Islet of Langerhans (tissue), 1 donor: ENCODE results near the gene AHCYL1.

ENCODE experiments used
- FAIRE-seq: peaks from one replicate; lab custom pipeline; 2011; peaks lifted over from hg19 to GRCh38; lab: Jason Lieb, UNC

The AHCYL1 gene

DNA sequence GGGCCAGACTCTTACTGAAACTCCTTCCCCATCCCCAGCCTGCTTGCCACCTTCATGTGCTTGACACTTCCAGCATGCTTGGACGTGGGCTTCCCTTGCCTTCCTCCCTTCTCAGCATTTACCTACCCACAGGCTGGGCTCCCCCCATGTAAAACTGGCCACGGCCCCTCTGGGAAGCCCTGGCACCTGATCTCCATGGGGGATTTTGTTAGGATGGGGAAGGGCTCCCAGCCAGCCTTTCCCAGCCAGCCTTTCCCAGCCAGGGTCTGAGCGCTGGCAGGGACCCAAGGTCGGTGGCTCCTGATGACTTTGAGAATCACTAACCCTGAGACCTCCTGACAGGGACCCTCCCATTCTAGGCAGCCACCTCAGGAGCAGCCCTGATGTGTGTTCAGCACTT is 79.2 kb downstream of the AHCYL1 start:
- no peak for FAIRE-seq

DNA sequence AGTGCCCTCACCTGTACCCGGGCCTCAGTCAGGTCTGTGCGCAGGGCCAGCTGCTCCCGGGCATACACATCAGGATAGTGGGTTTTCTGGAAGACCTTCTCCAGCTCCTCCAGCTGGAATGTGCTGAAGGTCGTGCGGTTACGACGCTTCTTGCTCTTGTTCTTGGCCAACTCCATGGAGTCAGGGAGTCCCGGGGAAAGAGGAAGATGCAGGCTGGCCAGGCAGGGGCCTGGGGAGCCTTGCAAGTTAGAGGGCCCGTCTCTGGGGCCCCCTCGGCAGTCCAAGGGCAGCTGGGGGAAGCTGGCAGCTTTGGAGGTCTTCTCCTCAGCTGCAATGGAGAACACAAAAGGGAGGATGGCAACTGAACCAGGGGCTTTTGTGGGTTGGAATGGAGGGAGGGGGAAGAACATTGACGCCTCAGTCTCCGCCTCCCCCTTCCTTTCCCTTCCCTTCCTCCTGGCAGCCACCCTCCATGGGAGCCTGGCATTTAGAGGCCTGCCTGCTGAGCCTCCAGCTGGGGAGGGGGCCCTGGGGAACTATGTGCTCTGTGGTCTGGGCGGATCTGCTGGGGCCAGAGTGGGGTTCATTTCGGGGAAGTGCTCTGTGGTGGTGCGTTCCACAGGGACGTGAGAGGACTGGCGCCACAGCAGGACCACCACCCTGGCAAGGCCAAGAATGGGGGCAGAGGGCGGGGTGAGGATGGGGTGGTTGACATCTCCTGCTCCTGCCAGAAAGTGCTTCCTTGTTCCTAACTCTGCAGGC is 80.2 kb downstream of the AHCYL1 start:
- FAIRE-seq: no peak

DNA sequence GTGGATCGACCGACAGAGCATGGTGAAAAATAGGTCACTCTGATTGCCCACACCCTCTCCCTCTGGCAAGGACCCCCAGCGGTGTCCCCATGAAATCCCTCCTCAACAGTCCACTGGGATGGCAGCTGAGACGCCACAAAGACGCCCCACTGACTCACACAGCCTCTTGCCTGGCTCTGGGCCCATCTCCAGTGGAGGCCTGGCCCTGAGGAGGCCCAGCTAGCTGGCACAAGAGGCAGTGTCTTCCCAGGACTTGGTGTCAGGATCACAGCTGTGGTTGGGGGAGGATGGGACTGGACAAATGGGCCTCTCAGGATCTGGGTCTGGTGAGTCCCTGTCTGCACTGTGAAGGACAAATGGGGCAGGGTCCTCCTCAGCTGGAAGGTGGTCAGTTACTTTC is 81.3 kb downstream of the AHCYL1 start:
- no peak for FAIRE-seq

DNA sequence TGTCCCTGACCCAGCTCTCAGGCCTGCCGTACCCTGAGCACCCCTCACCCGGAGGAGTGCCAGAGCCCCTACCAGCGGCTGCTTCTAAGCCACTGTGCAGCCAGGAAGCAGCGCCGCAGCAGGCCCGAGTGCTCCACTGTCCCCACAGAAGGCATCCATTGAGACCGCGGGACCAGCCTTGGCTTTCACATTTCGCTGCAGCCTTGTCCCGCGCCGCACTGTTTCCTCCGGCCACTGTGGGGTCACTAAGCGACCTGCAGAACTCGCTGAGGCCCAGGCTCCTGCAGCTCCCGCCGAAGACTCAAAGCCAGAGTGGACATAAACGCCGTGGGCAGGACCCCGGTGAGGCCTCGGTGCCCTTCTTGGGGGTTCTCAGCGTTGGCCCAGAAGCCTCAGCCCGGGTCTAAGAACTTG is 82.9 kb downstream of the AHCYL1 start:
- FAIRE-seq: no peak

DNA sequence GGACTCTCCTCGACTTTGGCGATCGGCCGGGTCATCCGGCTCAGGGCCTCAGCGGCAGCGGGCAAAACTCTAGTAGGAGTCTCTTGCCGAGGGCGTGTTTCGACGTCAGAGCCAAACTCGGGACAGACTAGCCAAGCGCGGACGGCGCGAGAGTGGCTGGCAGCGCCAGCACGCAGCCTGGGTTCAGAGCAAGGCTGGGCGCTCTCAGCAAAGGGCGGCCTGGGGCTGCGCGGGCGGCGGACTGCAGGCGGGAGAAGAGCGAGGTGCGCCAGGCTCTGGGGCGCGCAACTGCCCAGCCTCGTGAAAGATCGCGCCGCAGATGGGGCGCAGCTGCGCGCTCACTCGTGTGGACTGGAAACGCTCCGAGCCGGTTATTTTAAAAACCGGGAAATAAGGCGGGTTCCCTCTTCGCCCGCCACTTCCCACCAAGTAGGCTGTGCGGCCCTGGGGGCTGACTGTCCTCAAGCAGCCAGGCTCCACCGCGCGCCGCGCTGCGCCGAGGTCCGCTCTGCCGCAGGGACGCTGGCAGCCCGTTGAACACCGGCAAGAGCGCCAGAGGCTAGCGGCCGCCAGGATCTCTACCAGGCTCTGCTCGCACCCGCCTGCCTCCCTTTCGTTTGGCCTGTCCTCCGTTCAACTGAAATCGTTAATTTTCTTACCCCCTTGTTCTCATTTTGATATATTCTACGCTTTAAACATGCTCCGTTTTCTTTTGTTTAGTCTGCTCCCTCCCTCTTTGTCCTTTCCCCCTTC is 83.5 kb downstream of the AHCYL1 start:
- no peak for FAIRE-seq

DNA sequence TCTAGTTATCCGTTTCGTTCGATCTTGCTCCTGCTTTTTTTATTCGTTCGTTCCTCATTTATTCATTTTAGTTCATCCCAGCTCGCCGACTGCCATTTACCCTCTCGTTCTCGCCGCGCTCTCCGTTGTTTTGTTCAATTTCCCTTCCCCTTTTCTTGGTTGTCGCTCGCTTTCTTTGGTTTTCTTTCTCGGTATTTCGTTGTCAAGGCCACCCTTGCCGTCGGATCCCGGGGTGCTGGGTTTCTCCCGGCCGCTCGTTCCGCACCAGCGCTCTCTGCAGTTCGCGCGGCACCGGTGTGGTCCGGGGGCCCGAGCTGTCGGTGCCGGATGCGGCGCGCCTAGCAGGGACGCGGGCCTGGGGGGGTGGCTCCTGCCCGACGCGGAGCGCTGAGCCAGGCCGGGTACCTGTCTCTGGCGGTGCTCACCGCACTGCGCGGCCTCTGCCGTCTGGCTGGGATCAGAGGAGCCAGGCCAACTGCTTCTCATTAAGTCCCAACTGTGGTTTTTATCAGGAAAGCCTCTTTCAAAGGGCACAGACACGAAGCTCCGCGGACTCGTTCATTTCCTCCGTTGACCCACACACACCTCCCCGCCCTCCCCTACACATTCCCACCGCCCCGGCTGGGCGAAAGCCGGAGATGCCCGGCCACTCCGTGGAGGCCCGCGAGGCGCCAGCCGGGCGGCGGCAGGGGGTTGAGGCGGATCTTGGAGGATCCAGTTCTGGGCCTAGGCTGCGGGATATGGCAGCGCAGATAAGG is 84.3 kb downstream of the AHCYL1 start:
- no peak for FAIRE-seq

DNA sequence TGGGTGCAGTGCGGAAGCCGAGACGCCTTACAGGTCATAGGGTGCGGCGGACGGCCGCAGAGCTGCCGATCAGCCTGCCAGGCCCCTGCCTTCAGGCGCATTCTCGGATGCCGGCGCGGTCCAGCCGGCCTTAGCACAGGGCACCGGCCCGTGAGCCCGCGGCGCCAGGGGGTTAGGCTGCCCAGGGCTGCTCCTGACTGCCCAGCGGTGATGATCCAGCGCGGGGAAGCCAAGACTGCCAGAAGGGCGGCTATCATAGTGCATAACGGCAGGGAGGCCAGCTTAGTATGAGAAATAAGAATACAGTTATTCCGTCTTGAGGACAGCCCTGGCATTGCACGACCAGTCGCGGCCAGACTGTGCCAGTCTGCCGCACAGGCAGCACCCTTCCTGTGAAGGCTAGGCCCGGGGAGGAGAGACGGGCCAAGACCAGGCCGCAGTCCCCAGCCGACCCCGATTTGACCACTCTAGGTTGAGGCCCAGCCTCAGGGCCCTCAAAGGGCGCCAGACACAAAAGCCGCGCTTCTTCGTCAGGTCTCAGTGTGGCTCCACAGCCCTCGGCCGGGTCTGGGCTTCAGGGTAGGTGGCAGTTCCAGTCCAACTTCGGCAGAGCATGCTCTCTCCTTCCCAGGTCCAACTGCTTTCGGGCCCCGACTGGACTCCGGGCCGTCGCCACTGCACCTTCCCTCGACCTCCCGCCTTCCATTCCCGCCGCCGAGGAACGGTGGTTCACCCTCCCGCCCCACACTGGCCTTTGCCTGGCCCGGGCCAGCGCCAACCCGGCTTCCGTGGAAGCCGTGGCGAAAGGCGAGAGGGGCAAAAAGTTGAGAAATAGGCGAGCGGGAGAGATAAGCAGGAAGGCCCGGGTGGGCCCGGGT is 85.1 kb downstream of the AHCYL1 start:
- FAIRE-seq: no peak

DNA sequence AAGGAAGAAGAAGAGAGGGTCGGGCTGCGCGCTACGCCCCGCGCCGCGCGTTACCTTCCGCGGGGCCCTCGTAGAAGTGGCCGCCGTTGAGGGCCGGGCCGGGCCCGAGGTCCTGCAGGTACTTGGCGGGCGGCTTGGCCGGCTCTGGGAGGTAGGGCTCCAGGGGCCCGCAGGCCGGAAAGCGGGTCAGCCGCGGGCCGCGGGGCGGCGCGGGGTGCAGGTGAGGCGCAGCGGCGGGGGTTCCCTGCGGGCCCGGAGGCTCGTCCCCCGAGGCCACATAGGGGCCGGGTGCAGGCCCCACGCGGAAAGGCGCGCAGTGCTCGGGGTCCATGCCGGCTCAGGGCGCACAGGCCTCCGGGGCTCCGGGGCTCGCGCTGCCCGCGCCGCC is 85.7 kb downstream of the AHCYL1 start:
- FAIRE-seq: no peak

DNA sequence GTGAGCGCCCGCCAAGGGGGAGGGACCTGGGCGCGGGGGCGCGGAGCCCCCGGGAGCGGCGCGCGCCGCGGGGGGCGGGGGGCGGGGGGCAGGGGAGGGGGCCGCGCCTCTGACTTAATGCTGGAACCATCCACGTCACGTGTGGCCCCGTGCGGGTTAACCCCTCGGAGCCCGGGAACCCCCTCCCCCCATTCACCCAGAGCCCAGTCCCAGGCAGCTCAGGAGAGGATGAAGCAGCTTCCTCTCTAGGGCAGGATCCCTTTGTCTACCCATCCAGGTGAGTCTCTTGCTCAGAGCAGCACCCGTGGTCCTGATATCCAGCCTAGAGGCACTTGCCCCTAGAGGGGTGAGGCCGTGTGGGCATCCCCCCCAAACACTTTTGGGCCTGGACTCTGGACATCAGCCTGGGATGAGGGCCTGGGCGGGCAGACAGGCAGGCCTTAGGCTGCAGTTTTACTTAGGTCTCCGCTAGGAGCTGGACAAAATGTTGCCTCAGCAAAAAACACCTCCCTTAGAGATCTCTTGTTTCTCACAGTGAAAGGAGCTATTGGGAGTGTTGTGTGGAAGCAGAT is 86.2 kb downstream of the AHCYL1 start, which contains the start of gene ALX3:
Gene ALX3 (minus strand): TSS at position 2 of the 572 bp plus-strand sequence. CDS start 60 bp downstream, outside the sequence.
- FAIRE-seq: no peak
